ENCODE measurements around the gene NUP98.

DNA sequence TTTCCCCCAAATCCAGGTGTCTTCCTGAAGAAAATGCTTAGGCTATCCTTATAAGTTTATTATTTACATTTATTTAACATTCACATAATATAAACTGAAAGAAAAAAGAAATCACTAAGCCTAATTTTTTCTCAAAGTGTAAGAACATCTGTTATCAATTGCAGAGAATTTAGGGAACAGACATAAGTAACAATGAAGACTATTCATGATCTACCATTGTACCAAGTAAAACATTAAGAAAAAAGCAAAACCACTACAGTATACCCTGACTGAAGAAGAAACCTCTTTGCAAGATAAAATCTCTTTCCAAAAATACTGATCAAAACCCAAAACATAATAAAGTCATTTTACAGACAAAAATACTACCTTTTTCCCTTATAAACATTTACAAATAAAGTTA, 60.5 kb downstream of the NUP98 start:
- TF ChIP-seq POU2F2 (IDR thresholded peaks at IDR 0.05; ENCODE audit: borderline replicate concordance, low read depth, low read length) (no peak), HDAC6 (IDR thresholded peaks at IDR 0.05; ENCODE audit: unreplicated experiment) (no peak), ESRRA (IDR thresholded peaks at IDR 0.05; ENCODE audit: low read length) (no peak), BRCA1 (IDR thresholded peaks at IDR 0.05; ENCODE audit: low read depth, low read length) (no peak), TAF1 (IDR thresholded peaks at IDR 0.05; ENCODE audit: borderline replicate concordance, low read depth, low read length) (no peak), POLR2AphosphoS5 (IDR thresholded peaks at IDR 0.05; ENCODE audit: low read length) (no peak), POLR2A (IDR thresholded peaks at IDR 0.05; ENCODE audit: low read depth, low read length) (no peak)
- TF ChIP-seq, protein P1, sequence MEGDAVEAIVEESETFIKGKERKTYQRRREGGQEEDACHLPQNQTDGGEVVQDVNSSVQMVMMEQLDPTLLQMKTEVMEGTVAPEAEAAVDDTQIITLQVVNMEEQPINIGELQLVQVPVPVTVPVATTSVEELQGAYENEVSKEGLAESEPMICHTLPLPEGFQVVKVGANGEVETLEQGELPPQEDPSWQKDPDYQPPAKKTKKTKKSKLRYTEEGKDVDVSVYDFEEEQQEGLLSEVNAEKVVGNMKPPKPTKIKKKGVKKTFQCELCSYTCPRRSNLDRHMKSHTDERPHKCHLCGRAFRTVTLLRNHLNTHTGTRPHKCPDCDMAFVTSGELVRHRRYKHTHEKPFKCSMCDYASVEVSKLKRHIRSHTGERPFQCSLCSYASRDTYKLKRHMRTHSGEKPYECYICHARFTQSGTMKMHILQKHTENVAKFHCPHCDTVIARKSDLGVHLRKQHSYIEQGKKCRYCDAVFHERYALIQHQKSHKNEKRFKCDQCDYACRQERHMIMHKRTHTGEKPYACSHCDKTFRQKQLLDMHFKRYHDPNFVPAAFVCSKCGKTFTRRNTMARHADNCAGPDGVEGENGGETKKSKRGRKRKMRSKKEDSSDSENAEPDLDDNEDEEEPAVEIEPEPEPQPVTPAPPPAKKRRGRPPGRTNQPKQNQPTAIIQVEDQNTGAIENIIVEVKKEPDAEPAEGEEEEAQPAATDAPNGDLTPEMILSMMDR (IDR thresholded peaks at IDR 0.05 in 2 of 3, conservative IDR thresholded peaks at IDR 0.05 in 1 of 3; ENCODE audit: control insufficient read depth in 2 of 3, extremely low read depth in 1 of 3, insufficient read depth in 1 of 3, low read depth in 3 of 3, low read length in 3 of 3), result no peak
- TF ChIP-seq, protein P2, sequence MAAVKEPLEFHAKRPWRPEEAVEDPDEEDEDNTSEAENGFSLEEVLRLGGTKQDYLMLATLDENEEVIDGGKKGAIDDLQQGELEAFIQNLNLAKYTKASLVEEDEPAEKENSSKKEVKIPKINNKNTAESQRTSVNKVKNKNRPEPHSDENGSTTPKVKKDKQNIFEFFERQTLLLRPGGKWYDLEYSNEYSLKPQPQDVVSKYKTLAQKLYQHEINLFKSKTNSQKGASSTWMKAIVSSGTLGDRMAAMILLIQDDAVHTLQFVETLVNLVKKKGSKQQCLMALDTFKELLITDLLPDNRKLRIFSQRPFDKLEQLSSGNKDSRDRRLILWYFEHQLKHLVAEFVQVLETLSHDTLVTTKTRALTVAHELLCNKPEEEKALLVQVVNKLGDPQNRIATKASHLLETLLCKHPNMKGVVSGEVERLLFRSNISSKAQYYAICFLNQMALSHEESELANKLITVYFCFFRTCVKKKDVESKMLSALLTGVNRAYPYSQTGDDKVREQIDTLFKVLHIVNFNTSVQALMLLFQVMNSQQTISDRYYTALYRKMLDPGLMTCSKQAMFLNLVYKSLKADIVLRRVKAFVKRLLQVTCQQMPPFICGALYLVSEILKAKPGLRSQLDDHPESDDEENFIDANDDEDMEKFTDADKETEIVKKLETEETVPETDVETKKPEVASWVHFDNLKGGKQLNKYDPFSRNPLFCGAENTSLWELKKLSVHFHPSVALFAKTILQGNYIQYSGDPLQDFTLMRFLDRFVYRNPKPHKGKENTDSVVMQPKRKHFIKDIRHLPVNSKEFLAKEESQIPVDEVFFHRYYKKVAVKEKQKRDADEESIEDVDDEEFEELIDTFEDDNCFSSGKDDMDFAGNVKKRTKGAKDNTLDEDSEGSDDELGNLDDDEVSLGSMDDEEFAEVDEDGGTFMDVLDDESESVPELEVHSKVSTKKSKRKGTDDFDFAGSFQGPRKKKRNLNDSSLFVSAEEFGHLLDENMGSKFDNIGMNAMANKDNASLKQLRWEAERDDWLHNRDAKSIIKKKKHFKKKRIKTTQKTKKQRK (IDR thresholded peaks at IDR 0.05; ENCODE audit: low read depth, low read length), result no peak
- TF ChIP-seq, protein P3, sequence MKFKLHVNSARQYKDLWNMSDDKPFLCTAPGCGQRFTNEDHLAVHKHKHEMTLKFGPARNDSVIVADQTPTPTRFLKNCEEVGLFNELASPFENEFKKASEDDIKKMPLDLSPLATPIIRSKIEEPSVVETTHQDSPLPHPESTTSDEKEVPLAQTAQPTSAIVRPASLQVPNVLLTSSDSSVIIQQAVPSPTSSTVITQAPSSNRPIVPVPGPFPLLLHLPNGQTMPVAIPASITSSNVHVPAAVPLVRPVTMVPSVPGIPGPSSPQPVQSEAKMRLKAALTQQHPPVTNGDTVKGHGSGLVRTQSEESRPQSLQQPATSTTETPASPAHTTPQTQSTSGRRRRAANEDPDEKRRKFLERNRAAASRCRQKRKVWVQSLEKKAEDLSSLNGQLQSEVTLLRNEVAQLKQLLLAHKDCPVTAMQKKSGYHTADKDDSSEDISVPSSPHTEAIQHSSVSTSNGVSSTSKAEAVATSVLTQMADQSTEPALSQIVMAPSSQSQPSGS (IDR thresholded peaks at IDR 0.05; ENCODE audit: low read length), result no peak
- TF ChIP-seq, protein P4, sequence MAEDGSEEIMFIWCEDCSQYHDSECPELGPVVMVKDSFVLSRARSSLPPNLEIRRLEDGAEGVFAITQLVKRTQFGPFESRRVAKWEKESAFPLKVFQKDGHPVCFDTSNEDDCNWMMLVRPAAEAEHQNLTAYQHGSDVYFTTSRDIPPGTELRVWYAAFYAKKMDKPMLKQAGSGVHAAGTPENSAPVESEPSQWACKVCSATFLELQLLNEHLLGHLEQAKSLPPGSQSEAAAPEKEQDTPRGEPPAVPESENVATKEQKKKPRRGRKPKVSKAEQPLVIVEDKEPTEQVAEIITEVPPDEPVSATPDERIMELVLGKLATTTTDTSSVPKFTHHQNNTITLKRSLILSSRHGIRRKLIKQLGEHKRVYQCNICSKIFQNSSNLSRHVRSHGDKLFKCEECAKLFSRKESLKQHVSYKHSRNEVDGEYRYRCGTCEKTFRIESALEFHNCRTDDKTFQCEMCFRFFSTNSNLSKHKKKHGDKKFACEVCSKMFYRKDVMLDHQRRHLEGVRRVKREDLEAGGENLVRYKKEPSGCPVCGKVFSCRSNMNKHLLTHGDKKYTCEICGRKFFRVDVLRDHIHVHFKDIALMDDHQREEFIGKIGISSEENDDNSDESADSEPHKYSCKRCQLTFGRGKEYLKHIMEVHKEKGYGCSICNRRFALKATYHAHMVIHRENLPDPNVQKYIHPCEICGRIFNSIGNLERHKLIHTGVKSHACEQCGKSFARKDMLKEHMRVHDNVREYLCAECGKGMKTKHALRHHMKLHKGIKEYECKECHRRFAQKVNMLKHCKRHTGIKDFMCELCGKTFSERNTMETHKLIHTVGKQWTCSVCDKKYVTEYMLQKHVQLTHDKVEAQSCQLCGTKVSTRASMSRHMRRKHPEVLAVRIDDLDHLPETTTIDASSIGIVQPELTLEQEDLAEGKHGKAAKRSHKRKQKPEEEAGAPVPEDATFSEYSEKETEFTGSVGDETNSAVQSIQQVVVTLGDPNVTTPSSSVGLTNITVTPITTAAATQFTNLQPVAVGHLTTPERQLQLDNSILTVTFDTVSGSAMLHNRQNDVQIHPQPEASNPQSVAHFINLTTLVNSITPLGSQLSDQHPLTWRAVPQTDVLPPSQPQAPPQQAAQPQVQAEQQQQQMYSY (CRISPR knock-in tag; IDR thresholded peaks at IDR 0.05), result no peak
- TF ChIP-seq, protein P5, sequence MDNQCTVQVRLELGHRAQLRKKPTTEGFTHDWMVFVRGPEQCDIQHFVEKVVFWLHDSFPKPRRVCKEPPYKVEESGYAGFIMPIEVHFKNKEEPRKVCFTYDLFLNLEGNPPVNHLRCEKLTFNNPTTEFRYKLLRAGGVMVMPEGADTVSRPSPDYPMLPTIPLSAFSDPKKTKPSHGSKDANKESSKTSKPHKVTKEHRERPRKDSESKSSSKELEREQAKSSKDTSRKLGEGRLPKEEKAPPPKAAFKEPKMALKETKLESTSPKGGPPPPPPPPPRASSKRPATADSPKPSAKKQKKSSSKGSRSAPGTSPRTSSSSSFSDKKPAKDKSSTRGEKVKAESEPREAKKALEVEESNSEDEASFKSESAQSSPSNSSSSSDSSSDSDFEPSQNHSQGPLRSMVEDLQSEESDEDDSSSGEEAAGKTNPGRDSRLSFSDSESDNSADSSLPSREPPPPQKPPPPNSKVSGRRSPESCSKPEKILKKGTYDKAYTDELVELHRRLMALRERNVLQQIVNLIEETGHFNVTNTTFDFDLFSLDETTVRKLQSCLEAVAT (IDR thresholded peaks at IDR 0.05), result no peak

All from GM12878 (cell line).